ENCODE data around the gene PODNL1. TPM values are rescaled to one million over a fixed set of nuclear protein-coding genes. Genes with fewer than 3 reads are reported as not detected.

The PODNL1 gene
- total RNA-seq, 1 donor from 2014 or later = 8.7 TPM

DNA sequence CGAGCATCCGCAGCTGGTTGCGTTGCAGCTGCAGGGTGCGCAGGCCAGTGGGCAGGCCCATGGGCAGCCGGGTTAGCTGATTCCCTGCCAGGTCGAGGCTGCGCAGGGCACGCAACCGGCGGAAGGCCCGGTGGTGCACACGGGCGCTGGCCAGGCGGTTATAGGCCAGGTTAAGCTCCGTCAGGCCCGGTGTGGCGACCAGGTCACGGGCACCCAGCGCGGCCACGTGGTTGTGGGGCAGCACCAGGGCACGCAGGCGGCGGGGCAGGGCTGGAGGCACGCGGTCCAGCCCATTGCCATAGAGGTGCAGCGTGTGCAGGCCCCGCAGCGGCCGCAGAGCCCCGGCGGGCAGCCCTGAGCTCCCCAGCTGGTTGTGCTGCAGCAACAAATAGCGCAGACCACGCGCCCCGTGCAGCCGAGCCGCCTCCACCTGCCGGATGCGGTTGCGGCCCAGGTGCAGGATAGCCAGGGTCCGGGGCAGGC is 5.3 kb downstream of the PODNL1 start:
- H3K27ac Mint-ChIP-seq (ENCODE audit: unreplicated experiment) = no peak overlapping the region
- peaks cover 9% of the 10 kb centered on the region for H3K4me1 Mint-ChIP-seq (ENCODE audit: low read depth)
- no peak overlapping the region for H3K4me3 Mint-ChIP-seq (ENCODE audit: unreplicated experiment)
- no peaks in the 10 kb centered on the region for H3K9me3 Mint-ChIP-seq (ENCODE audit: low read depth)
- no peak for DNase-seq (ENCODE audit: low spot score)
- TF ChIP-seq, protein P1, sequence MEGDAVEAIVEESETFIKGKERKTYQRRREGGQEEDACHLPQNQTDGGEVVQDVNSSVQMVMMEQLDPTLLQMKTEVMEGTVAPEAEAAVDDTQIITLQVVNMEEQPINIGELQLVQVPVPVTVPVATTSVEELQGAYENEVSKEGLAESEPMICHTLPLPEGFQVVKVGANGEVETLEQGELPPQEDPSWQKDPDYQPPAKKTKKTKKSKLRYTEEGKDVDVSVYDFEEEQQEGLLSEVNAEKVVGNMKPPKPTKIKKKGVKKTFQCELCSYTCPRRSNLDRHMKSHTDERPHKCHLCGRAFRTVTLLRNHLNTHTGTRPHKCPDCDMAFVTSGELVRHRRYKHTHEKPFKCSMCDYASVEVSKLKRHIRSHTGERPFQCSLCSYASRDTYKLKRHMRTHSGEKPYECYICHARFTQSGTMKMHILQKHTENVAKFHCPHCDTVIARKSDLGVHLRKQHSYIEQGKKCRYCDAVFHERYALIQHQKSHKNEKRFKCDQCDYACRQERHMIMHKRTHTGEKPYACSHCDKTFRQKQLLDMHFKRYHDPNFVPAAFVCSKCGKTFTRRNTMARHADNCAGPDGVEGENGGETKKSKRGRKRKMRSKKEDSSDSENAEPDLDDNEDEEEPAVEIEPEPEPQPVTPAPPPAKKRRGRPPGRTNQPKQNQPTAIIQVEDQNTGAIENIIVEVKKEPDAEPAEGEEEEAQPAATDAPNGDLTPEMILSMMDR (IDR thresholded peaks at IDR 0.05) = no peak
- no peaks in the 10 kb centered on the region for H3K27me3 Mint-ChIP-seq (ENCODE audit: low read depth)
- peaks cover 4% of the 10 kb centered on the region for H3K36me3 Mint-ChIP-seq (ENCODE audit: low read depth)

DNA sequence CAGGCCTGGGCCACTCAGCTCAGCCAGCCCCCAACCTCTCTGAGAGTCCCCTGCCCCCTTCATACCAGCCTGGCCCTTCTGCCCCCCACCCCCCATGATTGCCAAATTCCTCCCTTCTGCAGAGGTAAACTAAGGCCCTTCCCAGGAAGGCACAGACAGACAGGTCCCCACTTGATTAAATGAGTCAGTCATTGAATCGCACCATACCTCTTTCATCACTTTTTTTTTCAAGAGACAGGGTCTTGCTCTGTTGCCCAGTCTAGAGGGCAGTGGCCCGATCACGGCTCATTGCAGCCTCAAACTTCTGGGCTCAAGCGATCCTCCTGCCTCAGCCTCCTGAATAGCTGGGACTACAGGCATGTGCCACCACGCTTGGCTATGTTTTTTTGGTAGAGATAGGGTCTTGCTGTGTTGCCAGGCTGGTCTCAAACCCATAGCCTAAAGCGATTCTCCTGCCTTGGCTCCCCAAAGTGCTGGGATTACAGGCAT is 6.0 kb downstream of the PODNL1 start:
- Mint-ChIP-seq H3K9me3 (ENCODE audit: low read depth) (no peaks in the 10 kb centered on the region), H3K27ac (ENCODE audit: unreplicated experiment) (no peak overlapping the region), H3K4me3 (ENCODE audit: unreplicated experiment) (no peak overlapping the region), H3K36me3 (ENCODE audit: low read depth) (peaks cover 6% of the 10 kb centered on the region), H3K4me1 (ENCODE audit: low read depth) (peaks cover 4% of the 10 kb centered on the region), H3K27me3 (ENCODE audit: low read depth) (no peaks in the 10 kb centered on the region)
- no peak for DNase-seq (ENCODE audit: low spot score)
- TF ChIP-seq, protein P1 (IDR thresholded peaks at IDR 0.05) = no peak

DNA sequence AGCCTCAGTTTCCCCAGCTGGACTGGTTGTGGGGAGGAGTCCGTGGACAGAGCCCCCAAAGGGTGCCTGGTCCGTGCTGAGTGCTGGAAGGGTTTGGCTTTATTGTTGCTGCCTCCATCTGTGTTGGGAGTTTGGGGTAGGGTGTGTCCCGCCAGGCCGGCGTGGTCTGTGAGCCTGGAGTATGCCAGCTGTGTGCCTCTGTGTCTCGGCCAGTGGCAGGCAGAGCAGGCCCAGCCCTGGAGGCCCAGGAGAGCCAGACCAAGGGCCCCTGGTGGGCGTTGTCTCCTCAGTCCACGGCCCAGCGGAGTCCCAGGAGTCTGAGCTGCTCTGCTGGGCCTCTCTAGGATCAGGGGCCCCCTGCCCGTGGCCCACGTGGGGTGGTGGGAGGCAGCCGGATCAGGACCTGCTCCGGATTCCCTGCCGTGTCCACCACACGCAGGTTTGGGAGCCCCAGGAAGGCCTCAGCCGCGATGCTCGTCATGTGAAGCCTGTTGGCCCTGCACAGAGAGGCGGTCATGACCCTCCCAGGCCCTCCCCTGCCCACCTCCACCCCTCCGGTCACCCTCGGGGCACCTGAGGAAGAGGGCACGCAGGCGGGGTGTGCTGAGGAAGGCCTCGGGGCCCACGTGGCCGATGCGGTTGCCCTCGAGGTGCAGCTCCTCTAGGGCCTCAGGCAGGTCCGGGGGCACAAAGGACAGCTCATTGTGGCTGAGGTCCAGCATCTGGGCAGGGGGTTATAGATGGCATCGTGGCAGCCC is 6.6 kb downstream of the PODNL1 start:
- H3K27me3 Mint-ChIP-seq (ENCODE audit: low read depth) = no peaks in the 10 kb centered on the region
- H3K36me3 Mint-ChIP-seq (ENCODE audit: low read depth) = peaks cover 11% of the 10 kb centered on the region
- TF ChIP-seq, protein P1 (IDR thresholded peaks at IDR 0.05) = no peak
- peak overlapping the region; percentile 3 for H3K27ac Mint-ChIP-seq (ENCODE audit: unreplicated experiment)
- no peak for DNase-seq (ENCODE audit: low spot score)
- H3K4me3 Mint-ChIP-seq (ENCODE audit: unreplicated experiment) = no peak overlapping the region
- peaks cover 4% of the 10 kb centered on the region for H3K4me1 Mint-ChIP-seq (ENCODE audit: low read depth)
- no peaks in the 10 kb centered on the region for H3K9me3 Mint-ChIP-seq (ENCODE audit: low read depth)

DNA sequence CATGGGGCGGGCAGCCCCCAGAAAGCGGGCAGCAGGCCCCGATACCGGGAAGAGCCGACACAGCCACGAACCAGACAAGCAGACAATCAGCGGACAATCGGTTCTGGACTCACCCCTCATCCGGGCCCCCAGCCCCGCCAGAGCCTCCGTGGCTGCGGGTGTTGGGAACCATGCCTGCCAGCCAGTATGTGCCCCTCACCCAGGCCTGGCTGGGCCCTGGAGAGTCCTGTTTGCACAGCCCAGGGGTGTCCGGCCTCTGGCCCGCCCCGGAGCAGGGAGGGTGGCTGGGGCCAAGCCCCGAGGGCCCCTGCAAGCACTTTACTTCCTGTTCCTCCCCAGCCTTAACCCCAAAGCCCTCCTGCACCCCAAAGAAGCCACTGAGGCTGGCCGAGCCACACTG is 7.8 kb downstream of the PODNL1 start:
- Mint-ChIP-seq H3K27ac (ENCODE audit: unreplicated experiment) (no peak overlapping the region), H3K27me3 (ENCODE audit: low read depth) (no peaks in the 10 kb centered on the region), H3K4me3 (ENCODE audit: unreplicated experiment) (no peak overlapping the region), H3K4me1 (ENCODE audit: low read depth) (no peaks in the 10 kb centered on the region), H3K36me3 (ENCODE audit: low read depth) (peaks cover 17% of the 10 kb centered on the region), H3K9me3 (ENCODE audit: low read depth) (no peaks in the 10 kb centered on the region)
- TF ChIP-seq, protein P1 (IDR thresholded peaks at IDR 0.05) = no peak
- DNase-seq (ENCODE audit: low spot score) = no peak

DNA sequence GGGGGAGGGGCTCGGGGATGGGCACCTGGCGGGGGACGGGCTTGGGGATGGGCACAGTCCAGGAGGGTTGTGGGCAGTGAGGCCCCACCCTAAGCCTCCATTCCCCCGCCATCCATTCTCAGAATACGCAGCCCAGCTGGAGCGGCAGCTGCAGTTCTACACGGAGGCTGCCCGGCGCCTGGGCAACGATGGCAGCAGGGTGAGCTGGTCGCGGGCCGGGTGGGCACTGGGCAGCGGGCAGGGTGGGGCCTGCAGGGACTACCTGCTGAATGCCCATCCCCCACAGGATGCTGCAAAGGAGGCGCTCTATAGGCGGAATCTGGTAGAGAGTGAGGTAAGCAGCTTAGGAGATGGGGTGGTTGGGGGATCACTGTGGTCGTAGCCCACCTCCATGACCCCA is 8.3 kb downstream of the PODNL1 start:
- H3K4me1 Mint-ChIP-seq (ENCODE audit: low read depth) = no peaks in the 10 kb centered on the region
- H3K27ac Mint-ChIP-seq (ENCODE audit: unreplicated experiment) = no peak overlapping the region
- H3K36me3 Mint-ChIP-seq (ENCODE audit: low read depth) = peaks cover 18% of the 10 kb centered on the region
- DNase-seq (ENCODE audit: low spot score) = no peak
- no peaks in the 10 kb centered on the region for H3K9me3 Mint-ChIP-seq (ENCODE audit: low read depth)
- no peaks in the 10 kb centered on the region for H3K27me3 Mint-ChIP-seq (ENCODE audit: low read depth)
- no peak overlapping the region for H3K4me3 Mint-ChIP-seq (ENCODE audit: unreplicated experiment)
- TF ChIP-seq, protein P1 (IDR thresholded peaks at IDR 0.05) = no peak
